Adipocyte (in vitro differentiated cells): ENCODE results near the gene HP1BP3.

Source experiments
- DNase-seq: peaks from one replicate; pipeline ENCODE4 v3.0.0-alpha.2; 2015; ENCODE audit warnings: low read depth
- H3K27me3 ChIP-seq: replicated peaks from 2 replicates; pipeline ENCODE4 v1.7.0; 2013; ENCODE audit warnings: mild to moderate bottlenecking, low read length, moderate library complexity; ENCODE audit not compliant: control insufficient read depth, insufficient read depth
- H3K36me3 ChIP-seq: 2 replicates; pipeline ENCODE4 v1.7.0; 2013; ENCODE audit warnings: low read length, mild to moderate bottlenecking, moderate library complexity; ENCODE audit not compliant: control insufficient read depth, insufficient read depth, severe bottlenecking
- H3K4me1 ChIP-seq: 2 replicates; pipeline ENCODE4 v1.7.0; 2013; ENCODE audit warnings: mild to moderate bottlenecking, low read length, moderate library complexity; ENCODE audit not compliant: control insufficient read depth, insufficient read depth
- H3K4me3 ChIP-seq: 2 replicates; pipeline ENCODE4 v1.7.0; 2013; ENCODE audit warnings: mild to moderate bottlenecking, low read length, moderate library complexity
- H3K9ac ChIP-seq: 2 replicates; pipeline ENCODE4 v1.7.0; 2013; ENCODE audit warnings: mild to moderate bottlenecking, low read length, moderate library complexity
- H3K9me3 ChIP-seq: 2 replicates; pipeline ENCODE4 v1.7.0; 2013; ENCODE audit warnings: mild to moderate bottlenecking, low read length, moderate library complexity; ENCODE audit not compliant: control insufficient read depth

Gene HP1BP3

GRCh38 chr1:20716232-20716631, 70.9 kb downstream of the HP1BP3 start:
- no peaks in the 10 kb centered on the region for H3K4me1 ChIP-seq
- DNase-seq, result no peak
- H3K4me3 ChIP-seq, result no peak overlapping the region

GRCh38 chr1:20715406-20715805, 71.7 kb downstream of the HP1BP3 start:
- H3K9ac ChIP-seq, result no peak overlapping the region
- H3K4me3 ChIP-seq, result no peak overlapping the region
- no peaks in the 10 kb centered on the region for H3K4me1 ChIP-seq
- peaks cover 7% of the 10 kb centered on the region for H3K27me3 ChIP-seq
- DNase-seq, result no peak
- H3K36me3 ChIP-seq, result no peaks in the 10 kb centered on the region
- H3K9me3 ChIP-seq, result no peaks in the 10 kb centered on the region

More at GRCh38 chr1:20716232-20716631, 70.9 kb downstream of the HP1BP3 start:
- no peaks in the 10 kb centered on the region for H3K36me3 ChIP-seq
- no peaks in the 10 kb centered on the region for H3K9me3 ChIP-seq
- no peak overlapping the region for H3K9ac ChIP-seq
- peaks cover 7% of the 10 kb centered on the region for H3K27me3 ChIP-seq

GRCh38 chr1:20713440-20713839, 73.7 kb downstream of the HP1BP3 start:
- H3K4me3 ChIP-seq, result no peak overlapping the region
- H3K27me3 ChIP-seq, result peaks cover 7% of the 10 kb centered on the region
- H3K36me3 ChIP-seq, result no peaks in the 10 kb centered on the region
- DNase-seq, result no peak
- H3K9ac ChIP-seq, result no peak overlapping the region
- H3K9me3 ChIP-seq, result no peaks in the 10 kb centered on the region
- no peaks in the 10 kb centered on the region for H3K4me1 ChIP-seq

GRCh38 chr1:20712215-20712577, 74.9 kb downstream of the HP1BP3 start:
- H3K36me3 ChIP-seq, result no peaks in the 10 kb centered on the region
- H3K4me3 ChIP-seq, result no peak overlapping the region

GRCh38 chr1:20711285-20712214, 75.6 kb downstream of the HP1BP3 start:
- H3K4me3 ChIP-seq, result no peak overlapping the region
- no peaks in the 10 kb centered on the region for H3K36me3 ChIP-seq
- H3K4me1 ChIP-seq, result no peaks in the 10 kb centered on the region
- no peak overlapping the region for H3K9ac ChIP-seq
- peaks cover 4% of the 10 kb centered on the region for H3K27me3 ChIP-seq
- no peak for DNase-seq
- no peaks in the 10 kb centered on the region for H3K9me3 ChIP-seq

More at GRCh38 chr1:20712215-20712577, 74.9 kb downstream of the HP1BP3 start:
- no peaks in the 10 kb centered on the region for H3K9me3 ChIP-seq
- DNase-seq, result no peak
- no peaks in the 10 kb centered on the region for H3K4me1 ChIP-seq
- H3K27me3 ChIP-seq, result peaks cover 7% of the 10 kb centered on the region
- no peak overlapping the region for H3K9ac ChIP-seq

GRCh38 chr1:20710469-20711284, 76.4 kb downstream of the HP1BP3 start:
- H3K4me1 ChIP-seq, result no peaks in the 10 kb centered on the region
- H3K4me3 ChIP-seq, result no peak overlapping the region
- H3K27me3 ChIP-seq, result no peaks in the 10 kb centered on the region
- DNase-seq, result no peak
- H3K9me3 ChIP-seq, result no peaks in the 10 kb centered on the region
- no peaks in the 10 kb centered on the region for H3K36me3 ChIP-seq
- no peak overlapping the region for H3K9ac ChIP-seq

GRCh38 chr1:20709868-20710267, 77.2 kb downstream of the HP1BP3 start:
- no peaks in the 10 kb centered on the region for H3K36me3 ChIP-seq
- no peaks in the 10 kb centered on the region for H3K9me3 ChIP-seq
- DNase-seq, result no peak
- no peak overlapping the region for H3K4me3 ChIP-seq
- no peak overlapping the region for H3K9ac ChIP-seq
- no peaks in the 10 kb centered on the region for H3K4me1 ChIP-seq
- no peaks in the 10 kb centered on the region for H3K27me3 ChIP-seq

GRCh38 chr1:20708891-20709290, 78.2 kb downstream of the HP1BP3 start:
- no peak for DNase-seq
- H3K4me3 ChIP-seq, result no peak overlapping the region
- no peaks in the 10 kb centered on the region for H3K4me1 ChIP-seq
- no peaks in the 10 kb centered on the region for H3K36me3 ChIP-seq
- no peaks in the 10 kb centered on the region for H3K27me3 ChIP-seq
- H3K9ac ChIP-seq, result no peak overlapping the region
- no peaks in the 10 kb centered on the region for H3K9me3 ChIP-seq

- Histone ChIP-seq H3K27me3 (no peaks in the 10 kb centered on the region), H3K4me3 (no peak overlapping the region), H3K36me3 (no peaks in the 10 kb centered on the region), H3K9me3 (no peaks in the 10 kb centered on the region), H3K9ac (no peak overlapping the region), H3K4me1 (no peaks in the 10 kb centered on the region)
- no peak for DNase-seq
Measured at GRCh38 chr1:20708057-20708456, 79.0 kb downstream of the HP1BP3 start.

- Histone ChIP-seq H3K36me3 (no peaks in the 10 kb centered on the region), H3K9me3 (no peaks in the 10 kb centered on the region), H3K27me3 (no peaks in the 10 kb centered on the region), H3K4me3 (no peak overlapping the region), H3K4me1 (no peaks in the 10 kb centered on the region), H3K9ac (no peak overlapping the region)
- DNase-seq, result no peak
Measured at GRCh38 chr1:20706841-20707240, 80.3 kb downstream of the HP1BP3 start.

GRCh38 chr1:20705203-20705755, 81.8 kb downstream of the HP1BP3 start:
- H3K9ac ChIP-seq, result no peak overlapping the region
- H3K4me1 ChIP-seq, result no peaks in the 10 kb centered on the region
- H3K4me3 ChIP-seq, result no peak overlapping the region
- no peaks in the 10 kb centered on the region for H3K36me3 ChIP-seq
- DNase-seq, result no peak
- no peaks in the 10 kb centered on the region for H3K9me3 ChIP-seq
- H3K27me3 ChIP-seq, result no peaks in the 10 kb centered on the region
